ENCODE measurements around the gene TENM3.

TENM3 gene

DNA sequence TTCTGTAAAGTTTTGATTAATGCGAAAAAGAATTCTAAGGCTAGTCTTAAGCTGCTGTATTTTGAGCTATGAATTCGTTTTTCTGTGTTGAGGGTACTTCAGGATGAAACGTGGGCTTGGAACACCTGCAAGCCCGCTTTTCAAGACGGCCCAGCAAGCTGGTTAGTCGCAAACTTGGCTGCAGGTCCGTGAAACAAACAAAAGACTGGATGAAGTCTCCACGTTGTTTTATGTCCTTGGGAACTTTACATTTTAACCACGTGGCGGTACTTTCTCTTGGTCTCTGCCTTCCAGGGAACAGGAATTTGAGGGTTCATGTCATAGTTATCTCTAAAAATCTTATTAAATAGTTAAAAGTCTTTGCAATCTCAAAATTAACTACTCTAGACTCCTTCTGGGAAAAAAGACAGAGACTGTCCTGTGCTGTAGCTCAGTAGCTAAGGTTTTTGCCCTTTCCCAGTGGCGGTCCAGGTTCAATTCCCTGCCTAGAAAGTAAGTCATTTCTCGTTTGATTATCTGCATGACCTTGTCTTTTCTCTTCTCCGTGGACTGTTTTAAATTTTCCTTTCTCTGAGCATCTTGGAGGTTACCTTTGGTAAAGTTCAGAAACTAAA is 21.0 kb downstream of the TENM3 start:
- H3K9me3 ChIP-seq (ENCODE audit: low read length): no peaks in the 10 kb centered on the region
- TF ChIP-seq, protein P1, sequence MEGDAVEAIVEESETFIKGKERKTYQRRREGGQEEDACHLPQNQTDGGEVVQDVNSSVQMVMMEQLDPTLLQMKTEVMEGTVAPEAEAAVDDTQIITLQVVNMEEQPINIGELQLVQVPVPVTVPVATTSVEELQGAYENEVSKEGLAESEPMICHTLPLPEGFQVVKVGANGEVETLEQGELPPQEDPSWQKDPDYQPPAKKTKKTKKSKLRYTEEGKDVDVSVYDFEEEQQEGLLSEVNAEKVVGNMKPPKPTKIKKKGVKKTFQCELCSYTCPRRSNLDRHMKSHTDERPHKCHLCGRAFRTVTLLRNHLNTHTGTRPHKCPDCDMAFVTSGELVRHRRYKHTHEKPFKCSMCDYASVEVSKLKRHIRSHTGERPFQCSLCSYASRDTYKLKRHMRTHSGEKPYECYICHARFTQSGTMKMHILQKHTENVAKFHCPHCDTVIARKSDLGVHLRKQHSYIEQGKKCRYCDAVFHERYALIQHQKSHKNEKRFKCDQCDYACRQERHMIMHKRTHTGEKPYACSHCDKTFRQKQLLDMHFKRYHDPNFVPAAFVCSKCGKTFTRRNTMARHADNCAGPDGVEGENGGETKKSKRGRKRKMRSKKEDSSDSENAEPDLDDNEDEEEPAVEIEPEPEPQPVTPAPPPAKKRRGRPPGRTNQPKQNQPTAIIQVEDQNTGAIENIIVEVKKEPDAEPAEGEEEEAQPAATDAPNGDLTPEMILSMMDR (IDR thresholded peaks at IDR 0.05; ENCODE audit: low read length): no peak
- TF ChIP-seq EZH2 (IDR thresholded peaks at IDR 0.05; ENCODE audit: borderline replicate concordance, low read length): no peak
- no peaks in the 10 kb centered on the region for H3K27me3 ChIP-seq (ENCODE audit: insufficient read depth, low read length)

DNA sequence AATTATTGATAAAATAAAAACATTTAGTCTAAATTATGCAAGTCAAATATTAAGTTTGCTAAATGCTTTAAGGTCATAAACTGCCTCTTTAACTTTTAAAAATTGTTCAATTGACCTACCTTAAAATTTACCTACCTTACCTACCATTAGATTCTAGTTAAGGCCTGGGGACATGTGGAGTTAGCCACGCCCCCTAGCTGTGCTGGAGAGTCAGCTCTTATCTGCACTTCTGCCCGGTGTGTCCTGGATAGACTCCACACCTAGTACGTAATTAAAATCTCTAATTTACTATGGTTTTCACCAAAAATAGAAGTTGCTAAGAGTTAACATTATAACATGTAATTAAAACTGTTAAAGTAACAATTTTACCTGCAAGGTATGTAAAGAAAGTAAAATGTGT is 22.7 kb downstream of the TENM3 start:
- Histone ChIP-seq H2AFZ (ENCODE audit: low read length) (no peak overlapping the region), H3K4me3 (ENCODE audit: low read depth, low read length, poor library complexity, severe bottlenecking) (no peak overlapping the region), H3K79me2 (ENCODE audit: insufficient read depth, low read length) (no peaks in the 10 kb centered on the region), H3K9ac (ENCODE audit: low read length) (no peak overlapping the region), H3K27ac (ENCODE audit: low read depth, low read length, poor library complexity, severe bottlenecking) (no peak overlapping the region), H3K9me3 (ENCODE audit: low read length) (no peaks in the 10 kb centered on the region), H3K4me1 (ENCODE audit: insufficient read depth, low read length, severe bottlenecking) (no peaks in the 10 kb centered on the region), H4K20me1 (ENCODE audit: insufficient read depth, low read length) (no peaks in the 10 kb centered on the region), H3K9me2 (ENCODE audit: low read depth, low read length) (no peaks in the 10 kb centered on the region), H3K4me2 (ENCODE audit: low read length) (no peak overlapping the region), H3K36me3 (ENCODE audit: insufficient read depth, low read length) (no peaks in the 10 kb centered on the region), H3K27me3 (ENCODE audit: insufficient read depth, low read length) (no peaks in the 10 kb centered on the region), H3F3A (ENCODE audit: insufficient read depth, low read length) (no peaks in the 10 kb centered on the region)
- TF ChIP-seq, protein P1 (IDR thresholded peaks at IDR 0.05; ENCODE audit: low read length): no peak
- no peak for TF ChIP-seq EZH2 (IDR thresholded peaks at IDR 0.05; ENCODE audit: borderline replicate concordance, low read length)

More for the DNA sequence above, 21.0 kb downstream of the TENM3 start:
- Histone ChIP-seq H3K9me2 (ENCODE audit: low read depth, low read length) (no peaks in the 10 kb centered on the region), H3K9ac (ENCODE audit: low read length) (no peak overlapping the region), H2AFZ (ENCODE audit: low read length) (no peak overlapping the region), H3K4me1 (ENCODE audit: insufficient read depth, low read length, severe bottlenecking) (no peaks in the 10 kb centered on the region), H3K4me3 (ENCODE audit: low read depth, low read length, poor library complexity, severe bottlenecking) (no peak overlapping the region), H4K20me1 (ENCODE audit: insufficient read depth, low read length) (no peaks in the 10 kb centered on the region), H3K27ac (ENCODE audit: low read depth, low read length, poor library complexity, severe bottlenecking) (no peak overlapping the region), H3F3A (ENCODE audit: insufficient read depth, low read length) (no peaks in the 10 kb centered on the region), H3K4me2 (ENCODE audit: low read length) (no peak overlapping the region), H3K36me3 (ENCODE audit: insufficient read depth, low read length) (no peaks in the 10 kb centered on the region), H3K79me2 (ENCODE audit: insufficient read depth, low read length) (no peaks in the 10 kb centered on the region)

DNA sequence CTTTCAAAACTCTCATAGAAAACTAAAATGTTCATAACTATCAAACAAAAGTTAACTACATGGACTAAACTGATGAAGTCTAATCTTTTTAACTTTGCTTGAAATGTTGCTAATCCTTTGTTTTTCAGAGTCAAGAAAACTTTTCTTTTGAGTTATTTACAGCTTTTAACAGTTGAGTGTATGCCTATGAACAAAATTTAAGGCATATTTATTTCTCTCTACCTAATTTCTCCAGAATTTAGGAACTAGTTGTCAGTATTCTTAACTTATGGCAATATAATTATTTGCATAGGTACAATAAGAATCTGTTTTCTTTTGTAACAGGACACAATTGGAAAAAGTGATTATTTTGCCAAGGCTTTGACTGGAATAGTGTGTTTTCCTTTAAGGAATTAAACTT is 23.8 kb downstream of the TENM3 start:
- no peaks in the 10 kb centered on the region for H3F3A ChIP-seq (ENCODE audit: insufficient read depth, low read length)
- H3K27ac ChIP-seq (ENCODE audit: low read depth, low read length, poor library complexity, severe bottlenecking): no peak overlapping the region
- no peaks in the 10 kb centered on the region for H3K9me3 ChIP-seq (ENCODE audit: low read length)
- H3K79me2 ChIP-seq (ENCODE audit: insufficient read depth, low read length): no peaks in the 10 kb centered on the region
- H3K27me3 ChIP-seq (ENCODE audit: insufficient read depth, low read length): no peaks in the 10 kb centered on the region
- H3K36me3 ChIP-seq (ENCODE audit: insufficient read depth, low read length): no peaks in the 10 kb centered on the region
- H3K4me3 ChIP-seq (ENCODE audit: low read depth, low read length, poor library complexity, severe bottlenecking): no peak overlapping the region
- H2AFZ ChIP-seq (ENCODE audit: low read length): no peak overlapping the region
- TF ChIP-seq, protein P1 (IDR thresholded peaks at IDR 0.05; ENCODE audit: low read length): no peak
- TF ChIP-seq EZH2 (IDR thresholded peaks at IDR 0.05; ENCODE audit: borderline replicate concordance, low read length): no peak
- no peaks in the 10 kb centered on the region for H3K9me2 ChIP-seq (ENCODE audit: low read depth, low read length)
- no peak overlapping the region for H3K4me2 ChIP-seq (ENCODE audit: low read length)
- no peak overlapping the region for H3K9ac ChIP-seq (ENCODE audit: low read length)
- H4K20me1 ChIP-seq (ENCODE audit: insufficient read depth, low read length): no peaks in the 10 kb centered on the region
- H3K4me1 ChIP-seq (ENCODE audit: insufficient read depth, low read length, severe bottlenecking): no peaks in the 10 kb centered on the region
